ENCODE results near the gene FUT4.
"Not testable (repeated sequence)": the region's sequence is repeated elsewhere in the genome, so short reads cannot be mapped to it uniquely, and the experiment has no call there.

FUT4 gene

DNA sequence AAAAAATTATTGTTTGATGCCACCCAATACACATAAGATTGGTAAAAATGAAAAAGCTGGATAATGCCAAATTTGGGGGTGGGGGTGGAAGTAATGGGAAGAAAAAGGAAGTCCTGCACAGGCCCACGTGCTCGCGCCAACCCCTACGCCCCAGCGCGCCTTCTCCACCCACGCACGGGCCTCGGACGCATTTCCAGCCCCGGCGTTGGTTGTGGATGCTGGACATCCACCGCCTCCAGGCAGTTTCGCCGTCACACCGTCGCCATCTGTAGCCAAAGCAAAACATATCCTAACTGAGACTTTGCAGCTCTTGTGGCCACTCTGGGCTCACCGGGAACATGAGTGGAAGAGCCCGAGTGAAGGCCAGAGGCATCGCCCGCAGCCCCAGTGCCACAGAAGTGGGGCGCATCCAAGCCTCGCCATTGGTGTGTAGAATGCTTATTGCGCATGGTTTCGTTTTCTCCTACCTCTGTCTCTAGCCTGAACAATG lies 23.5 kb downstream of the FUT4 start, which contains the start of gene PIWIL4:
Gene PIWIL4, plus strand, starts transcription at position 188 of the 490 bp plus-strand sequence. Its CDS starts 151 bp downstream, at position 339.
- DNase-seq, result no peak

DNA sequence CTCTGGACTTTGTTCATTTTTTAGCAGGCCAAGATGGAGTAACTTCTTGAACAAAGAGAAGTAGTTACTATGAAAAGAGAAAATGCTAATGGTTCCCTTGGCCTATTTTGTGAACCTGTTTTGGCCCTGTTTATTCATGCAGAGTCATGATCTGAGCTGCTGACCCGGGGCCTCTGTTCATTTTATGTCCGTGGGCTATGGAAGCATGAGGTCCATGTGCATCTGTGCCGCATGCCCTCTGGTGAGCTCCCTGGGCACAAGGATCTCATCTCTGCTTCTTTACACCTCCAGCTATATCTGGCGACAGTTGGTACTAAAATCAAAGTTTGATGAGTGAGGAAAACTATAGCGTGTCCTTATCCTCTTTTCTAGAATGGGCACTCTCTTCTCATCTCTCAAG lies 24.5 kb downstream of the FUT4 start:
- no peak for DNase-seq

- DNase-seq, result no peak
Observed at GRCh38 chr11:94568717-94569116, 25.0 kb downstream of the FUT4 start.

GRCh38 chr11:94572975-94573374 lies 29.3 kb downstream of the FUT4 start:
- not testable (repeated sequence) for DNase-seq

DNA sequence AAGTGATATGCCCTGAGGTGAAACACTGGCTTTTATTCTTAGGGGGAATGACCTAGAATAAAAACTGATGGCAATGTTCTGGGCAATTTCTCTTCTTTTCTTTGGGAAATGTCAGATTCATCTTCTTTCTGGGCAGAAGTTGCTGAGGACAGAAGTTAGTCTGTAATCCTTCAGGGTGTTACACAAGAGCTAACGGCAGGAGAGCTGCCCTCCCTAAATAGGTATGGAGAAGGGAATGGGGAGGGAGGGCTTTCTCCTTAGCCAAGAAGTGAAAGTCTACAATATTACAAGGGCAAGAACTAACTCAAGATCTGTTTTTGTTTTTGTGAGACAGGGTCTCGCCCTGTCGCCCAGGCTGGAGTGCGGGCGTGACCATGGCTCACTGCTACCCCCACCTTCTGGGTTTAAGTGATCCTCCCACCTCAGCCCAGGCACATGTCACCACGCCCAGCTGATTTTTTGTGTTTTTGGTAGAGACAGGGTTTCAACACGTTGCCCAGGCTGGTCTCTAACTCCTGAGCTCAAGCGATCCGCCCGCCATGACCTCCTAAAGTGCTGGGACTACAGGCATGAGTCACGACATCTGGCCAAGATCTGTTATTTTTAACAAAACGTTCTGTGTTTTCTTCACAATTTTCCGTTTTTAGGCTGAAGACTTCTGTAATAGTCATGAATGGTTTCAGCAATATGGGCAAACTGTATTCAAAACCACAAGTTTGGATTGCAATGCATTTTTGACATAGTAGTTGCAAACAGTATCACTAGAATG lies 30.7 kb downstream of the FUT4 start:
- DNase-seq, result no peak

GRCh38 chr11:94576306-94576705 lies 32.6 kb downstream of the FUT4 start:
- DNase-seq, result no peak

DNA sequence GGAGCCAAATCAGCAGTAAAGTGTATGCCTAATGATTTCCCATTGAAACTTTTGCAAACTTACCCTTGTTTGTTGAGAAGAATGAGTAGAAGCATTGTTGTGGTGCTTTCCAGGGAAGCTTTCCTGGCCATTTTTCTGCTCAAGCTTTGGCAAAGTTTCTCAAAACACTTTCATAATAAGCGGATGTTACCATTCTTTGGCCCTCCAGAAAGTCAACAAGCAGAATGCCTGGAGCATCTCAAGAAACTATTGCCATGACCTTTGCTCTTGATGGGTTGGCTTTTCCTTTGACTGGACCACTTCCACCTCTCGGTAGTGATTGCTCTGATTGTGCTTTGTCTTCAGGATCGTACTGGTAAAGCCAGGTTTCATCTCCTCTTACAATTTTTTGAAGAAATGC lies 34.1 kb downstream of the FUT4 start:
- DNase-seq, result no peak

DNA sequence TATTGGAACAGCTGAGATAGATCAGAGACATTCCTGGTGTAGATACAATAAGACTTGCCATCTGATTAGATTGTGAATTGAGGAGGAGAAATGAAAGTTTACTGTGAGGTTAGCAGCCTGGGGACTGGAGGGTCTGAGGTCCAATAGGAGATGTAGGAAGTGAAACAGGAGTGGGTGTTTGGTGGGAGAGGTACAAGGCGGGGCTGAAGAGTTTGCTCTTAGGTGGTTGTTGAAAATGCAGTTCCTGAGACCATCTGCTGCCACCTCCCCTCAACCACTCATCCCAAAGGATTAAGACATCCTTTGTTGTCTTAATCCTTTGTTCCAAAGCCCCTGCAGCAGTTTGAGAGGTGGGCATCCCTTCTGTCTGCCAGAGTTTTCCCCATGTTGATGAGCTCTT lies 38.2 kb downstream of the FUT4 start:
- no peak for DNase-seq

DNA sequence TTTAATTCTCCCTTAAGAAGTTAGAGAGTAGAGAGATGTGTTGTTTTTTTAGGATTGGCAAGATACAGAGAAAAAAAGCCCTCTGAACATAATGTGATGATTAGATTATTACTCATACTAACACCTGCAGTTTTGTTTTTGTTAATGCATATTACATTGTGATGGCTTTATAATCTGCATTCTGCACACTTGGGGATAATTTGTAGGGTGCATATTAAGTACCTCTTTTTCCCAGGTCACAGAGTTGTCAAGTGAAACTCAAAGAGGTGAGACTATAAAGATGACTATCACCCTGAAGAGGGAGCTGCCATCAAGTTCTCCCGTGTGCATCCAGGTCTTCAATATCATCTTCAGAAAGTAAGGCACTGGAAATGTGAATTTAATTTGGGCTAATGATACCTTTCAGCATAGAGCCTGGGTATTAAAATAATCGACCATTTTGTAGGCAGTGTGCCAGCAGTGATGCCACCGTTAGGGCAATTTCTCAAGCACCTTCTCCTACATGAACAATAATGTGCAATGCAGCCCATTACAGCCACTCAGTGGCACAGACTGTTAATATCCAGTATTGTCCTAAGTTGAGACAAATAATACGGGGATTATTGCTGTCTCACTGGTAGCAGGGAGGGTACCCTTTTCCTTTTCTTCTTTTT lies 39.6 kb downstream of the FUT4 start:
- no peak for DNase-seq

GRCh38 chr11:94583866-94584500 lies 40.3 kb downstream of the FUT4 start:
- DNase-seq, result no peak

- DNase-seq, result no peak
Observed at GRCh38 chr11:94584978-94585377, 41.3 kb downstream of the FUT4 start.

DNA sequence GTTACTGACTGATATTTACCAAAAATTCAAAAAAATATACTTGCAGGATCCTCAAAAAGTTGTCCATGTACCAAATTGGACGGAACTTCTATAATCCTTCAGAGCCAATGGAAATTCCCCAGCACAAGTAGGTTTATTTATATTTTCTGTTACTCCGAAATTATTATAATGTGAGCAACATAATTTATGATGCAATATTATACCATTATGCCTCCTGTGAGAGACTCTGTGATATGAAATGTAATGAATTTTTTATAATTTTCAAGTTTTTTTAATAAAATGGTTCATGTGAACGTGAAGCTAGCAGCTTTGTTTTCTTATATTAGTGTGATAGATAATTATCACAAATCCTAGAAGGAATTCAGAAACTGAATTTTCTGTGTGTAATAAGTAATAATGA lies 41.7 kb downstream of the FUT4 start:
- no peak for DNase-seq

DNA sequence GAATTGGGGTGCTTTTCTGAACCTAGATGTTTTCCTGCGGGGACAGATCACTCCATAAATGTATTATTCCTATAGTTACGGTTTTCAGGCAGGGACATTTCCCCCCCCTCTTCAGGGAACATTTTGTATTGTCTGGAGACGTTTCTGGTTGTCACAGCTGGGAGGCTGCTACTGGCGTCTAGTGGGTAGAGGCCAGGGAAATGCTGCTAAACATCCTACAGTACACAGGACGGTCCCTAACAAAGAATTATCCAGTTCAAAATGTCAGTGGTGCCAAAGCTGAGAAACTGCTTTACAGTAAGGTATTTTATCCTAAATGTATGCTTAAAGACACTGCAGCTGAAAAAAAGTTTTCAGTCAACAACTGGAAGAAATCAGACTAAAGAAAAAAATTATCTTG lies 42.8 kb downstream of the FUT4 start:
- DNase-seq, result no peak

- no peak for DNase-seq
Observed at GRCh38 chr11:94586978-94587377, 43.3 kb downstream of the FUT4 start.

DNA sequence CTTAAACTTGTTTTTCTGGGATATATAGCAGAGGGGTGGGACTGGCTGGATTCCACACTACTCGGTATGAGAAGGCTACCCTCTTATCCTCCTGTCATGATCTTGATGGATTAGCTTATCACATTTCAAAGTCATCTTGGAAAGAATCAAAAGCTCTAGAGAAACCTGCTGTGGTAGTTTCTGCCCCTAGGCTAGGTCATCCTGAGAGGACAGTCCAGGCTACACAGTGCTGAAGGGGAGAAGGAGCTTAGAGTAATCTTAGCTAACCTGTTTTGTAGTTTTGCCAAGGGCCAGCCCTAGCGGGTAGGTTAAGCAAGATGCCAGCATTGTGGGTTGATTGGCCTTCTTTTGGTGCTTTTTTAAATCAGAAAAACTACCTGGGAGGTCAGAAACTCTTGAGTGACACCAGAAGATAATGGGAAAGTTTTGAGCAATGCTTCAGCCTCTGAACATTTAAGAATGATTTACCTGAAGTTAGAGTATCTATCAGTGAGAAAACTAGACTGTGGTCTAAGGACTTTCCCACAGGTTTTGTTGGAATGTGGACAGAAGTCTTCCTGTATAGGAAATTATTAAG lies 44.7 kb downstream of the FUT4 start:
- DNase-seq, result no peak

DNA sequence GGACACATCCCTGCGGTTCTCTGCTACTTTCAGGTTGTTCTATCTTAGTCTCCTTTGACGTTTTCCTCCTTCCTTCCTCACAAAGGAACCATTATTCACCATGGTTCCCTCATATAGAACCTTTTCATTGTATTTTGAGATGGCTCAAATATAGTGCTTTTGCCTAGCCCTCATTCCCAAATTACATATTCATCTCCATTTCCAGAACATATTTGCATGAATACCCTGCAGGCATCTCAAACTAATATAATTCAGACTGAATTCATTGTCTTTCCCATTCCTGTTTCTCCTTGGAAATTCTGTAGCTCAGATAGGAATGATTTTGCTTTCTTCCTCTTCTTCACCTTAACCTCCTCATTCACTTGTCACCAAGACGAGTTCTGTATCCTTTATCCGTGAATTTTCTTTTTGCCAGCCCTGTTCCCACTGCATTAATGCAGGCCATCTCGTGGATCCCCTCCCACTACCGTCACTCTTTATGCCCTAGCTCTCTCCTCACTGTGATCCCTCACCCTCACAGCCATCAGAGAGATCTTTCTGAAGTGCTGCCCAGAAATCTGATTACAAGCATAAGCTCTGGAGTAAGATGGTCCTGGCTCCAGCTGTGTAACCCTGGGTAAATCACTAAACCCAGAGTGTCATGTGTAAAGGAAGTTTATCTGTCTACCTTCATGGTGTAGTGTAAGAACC lies 46.8 kb downstream of the FUT4 start:
- DNase-seq, result no peak

- DNase-seq, result no peak
Observed at GRCh38 chr11:94593030-94593429, 49.3 kb downstream of the FUT4 start.

GRCh38 chr11:94595076-94595475 lies 51.4 kb downstream of the FUT4 start:
- DNase-seq, result no peak

- no peak for DNase-seq
Observed at GRCh38 chr11:94597896-94598295, 54.2 kb downstream of the FUT4 start.

Measured in NCI-H2081 (cell line).